GM12878 (cell line): ENCODE data around the gene ADM2. TPM values are rescaled to one million over a fixed set of nuclear protein-coding genes. Genes with fewer than 3 reads are reported as not detected.

Source experiments
- ATAC-seq: fragments of 200-7000 bp; cut with Tn5 transposase; 3 replicates; pipeline ENCODE4 v1.9.1; 2020; ENCODE audit warnings: mild to moderate bottlenecking, moderate library complexity
- BruUV-seq: library from RNA; stranded (reverse); fragments of 400-500 nt; replicated peaks from 2 replicates; lab custom pipeline; 2021; lab: Mats Ljungman, UMichigan
- CTCF ChIA-PET: fragments of 300-600 bp; sonication (Branson Sonifier 250); formaldehyde crosslinking; extraction: SDS; loops from one replicate; lab custom pipeline; 2021; ENCODE audit warnings: inconsistent platforms; lab: Yijun Ruan, JAX
- POLR2A ChIA-PET: fragments of 350-600 bp; formaldehyde crosslinking; extraction: SDS; loops from one replicate; lab custom pipeline; 2021; ENCODE audit warnings: inconsistent platforms; lab: Charles Lee
- RAD21 ChIA-PET: fragments of 300-600 bp; sonication (Branson Sonifier 250); formaldehyde crosslinking; loops from one replicate; lab custom pipeline; 2023; ENCODE audit warnings: antibody characterized with exemption; ENCODE audit not compliant: unreplicated experiment; lab: Charles Lee
- SMC1A ChIA-PET: fragments of 300-600 bp; sonication (Branson Sonifier 250); formaldehyde crosslinking; loops from one replicate; lab custom pipeline; 2023; ENCODE audit not compliant: unreplicated experiment, uncharacterized antibody; lab: Charles Lee
- DNase-seq: peaks from one replicate; pipeline ENCODE4 v3.0.0-alpha.2; 2011; ENCODE audit warnings: low read depth, low spot score
- FAIRE-seq: peaks from 3 replicates; lab custom pipeline; 2011; peaks lifted over from hg19 to GRCh38; lab: Jason Lieb, UNC
- H2AFZ ChIP-seq: 2 replicates; pipeline ENCODE4 v1.6.0; 2011; ENCODE audit warnings: low read depth, low read length, control low read depth; ENCODE audit not compliant: control insufficient read depth
- H3K27ac ChIP-seq: 2 replicates; pipeline ENCODE4 v1.5.1; 2011; ENCODE audit warnings: control low read depth; ENCODE audit not compliant: control insufficient read depth, insufficient read depth
- H3K27me3 ChIP-seq, 2 experiments: replicated peaks in 1 of 2; 2 replicates each; pipeline versions ENCODE4 v1.6.0 to v1.6.1; 2011; ENCODE audit warnings: low read length in 1 of 2; ENCODE audit not compliant: control insufficient read depth in 2 of 2, insufficient read depth in 2 of 2
- H3K36me3 ChIP-seq, 2 experiments: 2 replicates each; pipeline ENCODE4 v1.5.1; 2011; ENCODE audit warnings: low read length in 1 of 2; ENCODE audit not compliant: control insufficient read depth in 2 of 2, insufficient read depth in 2 of 2
- H3K4me1 ChIP-seq: 2 replicates; pipeline ENCODE4 v1.6.1; 2011; ENCODE audit warnings: mild to moderate bottlenecking, low read length, moderate library complexity, mixed read lengths; ENCODE audit not compliant: control insufficient read depth, insufficient read depth
- H3K4me2 ChIP-seq: 2 replicates; pipeline ENCODE4 v1.6.0; 2011; ENCODE audit warnings: control low read depth; ENCODE audit not compliant: control insufficient read depth, insufficient read depth
- H3K4me3 ChIP-seq: fragments of 200-600 bp; sonication (generic); 2 replicates; pipeline ENCODE4 v1.5.1; 2016
- H3K79me2 ChIP-seq: 2 replicates; pipeline ENCODE4 v1.6.0; 2011; ENCODE audit warnings: low read length; ENCODE audit not compliant: control insufficient read depth, insufficient read depth
- H3K9ac ChIP-seq: 2 replicates; pipeline ENCODE4 v1.8.0; 2011; ENCODE audit warnings: low read length, control low read depth, mixed read lengths; ENCODE audit not compliant: control insufficient read depth, insufficient read depth
- H3K9me3 ChIP-seq: replicated peaks from 3 replicates; pipeline ENCODE4 v1.5.1; 2011; ENCODE audit warnings: mild to moderate bottlenecking, low read length; ENCODE audit not compliant: control insufficient read depth, insufficient read depth
- H4K20me1 ChIP-seq: 2 replicates; pipeline ENCODE4 v1.6.0; 2011; ENCODE audit not compliant: control insufficient read depth, insufficient read depth
- ASH2L ChIP-seq: fragments of 300-600, 200-600 bp; sonication (generic); IDR thresholded peaks from 2 replicates; pipeline ENCODE4 v1.6.1; 2017; ENCODE audit warnings: low read depth, mild to moderate bottlenecking, borderline replicate concordance
- ATF3 ChIP-seq: IDR thresholded peaks from 2 replicates; pipeline ENCODE4 v1.6.1; 2011; ENCODE audit warnings: low read depth, mild to moderate bottlenecking, low read length, moderate library complexity, borderline replicate concordance; ENCODE audit errors: extremely low read depth
- BMI1 ChIP-seq: fragments of 450-650 bp; IDR thresholded peaks from 2 replicates; pipeline ENCODE4 v1.6.1; 2016; ENCODE audit warnings: mild to moderate bottlenecking, moderate library complexity, borderline replicate concordance
- BRCA1 ChIP-seq: IDR thresholded peaks from 2 replicates; pipeline ENCODE4 v1.6.1; 2011; ENCODE audit warnings: low read depth, low read length, improper control_type of control experiment
- EZH2 ChIP-seq: IDR thresholded peaks from 2 replicates; pipeline ENCODE4 v1.6.1; 2012; ENCODE audit warnings: low read depth, mild to moderate bottlenecking, control low read depth, inconsistent platforms, low read length, borderline replicate concordance; ENCODE audit not compliant: control insufficient read depth
- HCFC1 ChIP-seq: fragments of 150-350 bp; IDR thresholded peaks from 2 replicates; pipeline ENCODE4 v1.6.1; 2014; ENCODE audit warnings: low read length
- LARP7 ChIP-seq: fragments of 450-650 bp; IDR thresholded peaks from 2 replicates; pipeline ENCODE4 v1.6.1; 2017; ENCODE audit warnings: mild to moderate bottlenecking
- MTA2 ChIP-seq: fragments of 450-650 bp; IDR thresholded peaks from 2 replicates; pipeline ENCODE4 v1.6.1; 2016; ENCODE audit warnings: low read depth, mild to moderate bottlenecking, moderate library complexity
- MTA3 ChIP-seq: IDR thresholded peaks from 2 replicates; pipeline ENCODE4 v1.6.1; 2012; ENCODE audit warnings: low read length, inconsistent platforms, borderline replicate concordance
- NRF1 ChIP-seq: conservative IDR thresholded peaks from 2 replicates; pipeline ENCODE4 v1.6.1; 2011; ENCODE audit warnings: mild to moderate bottlenecking, low read depth, low read length, improper control_type of control experiment
- POLR2A ChIP-seq: IDR thresholded peaks from 2 replicates; pipeline ENCODE4 v1.6.1; 2011; ENCODE audit warnings: low read depth, mild to moderate bottlenecking, low read length
- RAD51 ChIP-seq: fragments of 450-650 bp; IDR thresholded peaks from 2 replicates; pipeline ENCODE4 v1.6.1; 2016; ENCODE audit warnings: moderate library complexity, mild to moderate bottlenecking, inconsistent platforms
- RBBP5 ChIP-seq: fragments of 200-600 bp; sonication (generic); conservative IDR thresholded peaks from 2 replicates; pipeline ENCODE4 v1.6.1; 2016
- STAT3 ChIP-seq: IDR thresholded peaks from 2 replicates; pipeline ENCODE4 v1.6.1; 2011; ENCODE audit warnings: low read depth, low read length, improper control_type of control experiment
- WGBS: methylation state at CpG from one replicate; pipeline ENCODE4 v1.1.6; 2016; ENCODE audit warnings: low lambda C conversion rate; ENCODE audit not compliant: insufficient replicate concordance, insufficient coverage; ENCODE audit errors: missing lambda C conversion rate; 5-methylcytosine and 5-hydroxymethylcytosine counted together
- in situ Hi-C: fragments of 300-500 bp; cut with MboI; formaldehyde crosslinking; loops from 9 replicates; pipeline ENCODE4 v1.14.3; 2018; ENCODE audit warnings: mixed read lengths
- intact Hi-C: fragments of 100-400 bp; cut with micrococcal nuclease; formaldehyde crosslinking; loops from one replicate; pipeline ENCODE4 v1.14.2; 2022; ENCODE audit not compliant: unreplicated experiment
- polyA plus RNA-seq, 11 experiments: library from polyadenylated mRNA; depleted of rRNA in 4 of 11; unstranded in 6 of 11; stranded (reverse) in 5 of 11; fragments of >200 nt; fragmentation: Nextera tagmentation in 4 of 11; fragmentation: Illumina TruSeq in 1 of 11; extraction: Ambion mirVana in 4 of 11; extraction: Trizol in 1 of 11; gene quantifications; 1 replicate in 1 of 11; 2 replicates in 10 of 11; pipeline versions ENCODE4 v1.2.1 to v1.2.3, GENCODE V29; 2011 to 2016; ENCODE audit warnings: inconsistent platforms in 2 of 11, missing spikeins in 2 of 11, low read depth in 1 of 11
- total RNA-seq, 4 experiments: library from RNA; depleted of rRNA in 3 of 4; stranded (reverse); fragments of >200 nt in 3 of 4; fragmentation: Illumina TruSeq in 1 of 4; extraction: Trizol in 1 of 4; gene quantifications; 2 replicates each; pipeline versions ENCODE4 v1.2.1 to v1.2.3, GENCODE V29; 2013 to 2021

ADM2 gene
- total and polyA plus RNA-seq, 10 of the 15 experiments (the other 5 are each of a cell fraction or from before 2014, with no cell fraction given), result 0.02 to 0.33 (median 0.12) TPM; not detected in 2

DNA sequence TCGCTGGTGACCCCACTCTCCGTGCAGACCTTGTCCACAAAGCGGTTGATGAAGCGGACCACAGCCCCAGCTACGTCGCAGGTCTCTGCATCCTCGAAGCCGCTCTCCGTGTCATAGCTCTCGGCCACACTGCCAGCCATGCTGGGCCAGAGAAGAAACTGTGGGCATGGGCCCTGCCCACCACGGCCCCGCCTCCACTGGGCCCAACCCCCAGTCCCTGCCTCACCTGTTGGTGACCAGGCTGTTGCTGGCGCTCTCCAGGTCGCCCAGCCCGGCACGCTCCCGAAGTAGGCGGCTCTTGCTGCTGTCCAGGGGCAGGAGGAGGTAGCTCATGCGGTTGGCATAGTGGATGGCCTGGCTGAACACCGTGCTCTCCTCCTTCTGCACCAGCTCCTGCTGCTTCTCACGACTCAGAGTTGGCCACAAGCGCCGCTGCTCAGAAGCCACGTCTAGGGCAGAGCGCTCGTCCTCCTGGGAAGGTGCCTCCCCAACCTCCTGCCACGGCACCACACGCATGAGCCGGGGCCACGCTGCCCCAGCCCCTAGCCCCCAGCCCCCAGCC lies 19.3 kb upstream of the ADM2 start:
- Histone ChIP-seq H3K27me3 (no peaks in the 10 kb centered on the region), H3K4me2 (no peak overlapping the region), H3K79me2 (no peaks in the 10 kb centered on the region), H3K9me3 (no peaks in the 10 kb centered on the region), H3K27ac (no peak overlapping the region), H3K4me1 (no peaks in the 10 kb centered on the region), H2AFZ (no peak overlapping the region), H3K4me3 (no peak overlapping the region), H3K9ac (no peak overlapping the region), H4K20me1 (no peaks in the 10 kb centered on the region), H3K36me3 (peaks cover 15 to 64% of the 10 kb centered on the region in 2 experiments)
- ATAC-seq, result no peak
- FAIRE-seq, result no peak
- intact Hi-C loops, result no loop called here
- ChIA-PET POLR2A (no interaction called here), SMC1A (no interaction called here), CTCF (no interaction called here), RAD21 (no interaction called here)
- in situ Hi-C loops, result no loop called here
- no TSS peak for BruUV-seq
- WGBS, result 96% methylated on average over 21 of the region's 30 CpGs
- no peak for TF ChIP-seq BRCA1
- no peak for TF ChIP-seq NRF1
- TF ChIP-seq RBBP5, result no peak
- no peak; the same call in 1 of the 2 replicates for TF ChIP-seq POLR2A
- no peak for DNase-seq

DNA sequence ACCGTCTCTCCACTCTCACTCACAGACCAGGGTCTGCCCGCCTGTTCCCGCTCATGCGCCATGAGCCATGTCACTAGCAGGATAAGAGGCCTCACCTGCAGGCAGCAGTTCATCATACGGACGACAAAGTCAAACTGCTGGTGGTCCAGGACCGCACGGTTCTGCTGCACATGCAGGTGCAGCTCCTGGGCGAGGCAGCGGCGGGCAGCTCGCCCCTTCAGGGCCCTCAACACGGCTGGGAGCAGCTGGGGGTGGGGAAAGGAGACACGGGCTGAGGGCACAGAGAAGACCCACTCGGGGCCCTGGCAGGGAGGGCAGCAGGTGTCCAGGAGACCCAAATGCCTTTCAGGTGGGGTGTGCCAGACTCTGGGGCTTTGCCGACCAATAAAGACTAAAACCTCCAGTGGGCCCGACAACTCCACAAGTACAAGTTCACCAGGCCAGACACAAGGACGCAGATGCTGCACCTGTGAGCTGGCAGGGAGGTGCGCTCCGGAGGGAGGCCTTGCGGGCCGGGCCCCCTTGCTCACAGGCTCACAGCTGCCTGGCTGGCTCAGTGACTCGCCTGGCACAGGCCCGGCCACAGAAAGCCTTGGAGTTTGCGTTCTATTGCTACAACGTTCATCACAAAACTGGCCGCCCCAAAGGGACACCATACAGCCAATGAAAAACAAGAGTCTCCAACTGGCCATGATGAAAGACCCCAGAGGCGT lies 18.0 kb upstream of the ADM2 start:
- no peak overlapping the region for H3K27ac ChIP-seq
- intact Hi-C loops, result no loop called here
- H3K79me2 ChIP-seq, result no peaks in the 10 kb centered on the region
- no TSS peak for BruUV-seq
- H2AFZ ChIP-seq, result no peak overlapping the region
- H3K36me3 ChIP-seq, result peaks cover 14 to 66% of the 10 kb centered on the region in 2 experiments
- H3K4me3 ChIP-seq, result no peak overlapping the region
- WGBS, result 89% methylated on average over 28 of the region's 28 CpGs
- ChIA-PET CTCF (no interaction called here), SMC1A (no interaction called here), RAD21 (no interaction called here), POLR2A (no interaction called here)
- no peaks in the 10 kb centered on the region for H3K27me3 ChIP-seq
- DNase-seq, result no peak
- no peaks in the 10 kb centered on the region for H3K4me1 ChIP-seq
- in situ Hi-C loops, result no loop called here
- TF ChIP-seq STAT3 (no peak), ATF3 (no peak), RAD51 (no peak), MTA2 (no peak), ASH2L (no peak), LARP7 (no peak), BMI1 (no peak), EZH2 (no peak), HCFC1 (no peak), MTA3 (no peak)
- H3K9me3 ChIP-seq, result no peaks in the 10 kb centered on the region
- no peak for ATAC-seq
- no peak overlapping the region for H3K4me2 ChIP-seq
- no peaks in the 10 kb centered on the region for H4K20me1 ChIP-seq
- no peak overlapping the region for H3K9ac ChIP-seq
- FAIRE-seq, result no peak
